Measurements from ENCODE around the gene TUBAL3. TPM values are rescaled to one million over a fixed set of nuclear protein-coding genes. Genes with fewer than 3 reads are reported as not detected.

Gene TUBAL3
- total RNA-seq, 6 experiments from 2014 or later = not detected

DNA sequence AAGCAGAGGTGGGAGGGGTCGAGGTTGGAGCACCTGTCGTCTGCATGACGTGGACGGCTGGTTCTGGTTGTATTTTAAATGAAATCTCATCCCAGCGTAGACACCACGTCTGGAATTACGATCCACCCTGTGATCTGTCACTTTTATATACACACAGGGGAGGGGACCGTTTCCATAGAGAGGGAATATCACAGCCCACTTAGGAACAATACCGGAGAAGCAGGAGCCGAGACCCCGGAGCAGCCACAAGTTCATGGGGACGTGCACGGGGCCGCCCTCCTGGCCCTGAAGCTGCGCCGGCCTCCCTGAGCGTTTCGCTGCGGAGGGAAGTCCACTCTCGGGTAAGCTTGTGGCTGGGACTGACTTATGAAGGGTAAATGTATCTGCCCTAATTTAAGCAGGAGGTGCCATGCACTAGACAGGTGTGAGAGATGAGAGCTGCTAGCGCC lies 39.7 kb downstream of the TUBAL3 start, which contains the start of gene UCN3:
Gene UCN3, plus strand, starts transcription at position 77 of the 449 bp plus-strand sequence. CDS start 8,755 bp downstream, outside the sequence.
- H3K4me3 Mint-ChIP-seq = no peak within 1 kb of the TSS
- H3K27me3 Mint-ChIP-seq (ENCODE audit: insufficient read depth) = peaks cover 41% of the 10 kb centered on the region
- H3K4me1 Mint-ChIP-seq (ENCODE audit: low read depth) = no peaks in the 10 kb centered on the region
- TF ChIP-seq, protein P1, sequence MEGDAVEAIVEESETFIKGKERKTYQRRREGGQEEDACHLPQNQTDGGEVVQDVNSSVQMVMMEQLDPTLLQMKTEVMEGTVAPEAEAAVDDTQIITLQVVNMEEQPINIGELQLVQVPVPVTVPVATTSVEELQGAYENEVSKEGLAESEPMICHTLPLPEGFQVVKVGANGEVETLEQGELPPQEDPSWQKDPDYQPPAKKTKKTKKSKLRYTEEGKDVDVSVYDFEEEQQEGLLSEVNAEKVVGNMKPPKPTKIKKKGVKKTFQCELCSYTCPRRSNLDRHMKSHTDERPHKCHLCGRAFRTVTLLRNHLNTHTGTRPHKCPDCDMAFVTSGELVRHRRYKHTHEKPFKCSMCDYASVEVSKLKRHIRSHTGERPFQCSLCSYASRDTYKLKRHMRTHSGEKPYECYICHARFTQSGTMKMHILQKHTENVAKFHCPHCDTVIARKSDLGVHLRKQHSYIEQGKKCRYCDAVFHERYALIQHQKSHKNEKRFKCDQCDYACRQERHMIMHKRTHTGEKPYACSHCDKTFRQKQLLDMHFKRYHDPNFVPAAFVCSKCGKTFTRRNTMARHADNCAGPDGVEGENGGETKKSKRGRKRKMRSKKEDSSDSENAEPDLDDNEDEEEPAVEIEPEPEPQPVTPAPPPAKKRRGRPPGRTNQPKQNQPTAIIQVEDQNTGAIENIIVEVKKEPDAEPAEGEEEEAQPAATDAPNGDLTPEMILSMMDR (IDR thresholded peaks at IDR 0.05) = no peak
- H3K9me3 Mint-ChIP-seq = no peaks in the 10 kb centered on the region
- H3K36me3 Mint-ChIP-seq (ENCODE audit: low read depth) = no peaks in the 10 kb centered on the region
- H3K27ac Mint-ChIP-seq = no peak within 1 kb of the TSS
- no peak for DNase-seq

DNA sequence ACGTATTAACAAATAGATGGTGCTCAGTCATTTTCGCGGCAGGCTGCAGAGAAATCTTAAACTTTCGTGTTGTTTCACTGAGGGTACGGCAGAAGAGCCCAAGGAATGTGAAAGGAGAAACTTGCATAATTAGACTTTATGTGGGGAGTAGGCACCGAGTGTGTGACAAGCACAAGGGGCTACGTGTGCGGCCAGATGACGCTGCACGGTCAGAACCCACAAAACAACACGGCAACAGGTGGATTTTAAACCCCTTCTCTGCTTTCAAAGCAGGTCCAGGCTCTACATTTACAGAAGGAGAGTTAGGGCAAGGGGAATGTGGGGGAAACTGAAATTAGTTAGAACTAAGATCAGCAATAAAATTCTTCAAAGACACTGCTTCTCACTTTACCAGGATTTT lies 40.3 kb downstream of the TUBAL3 start:
- H3K27ac Mint-ChIP-seq = no peak overlapping the region
- no peaks in the 10 kb centered on the region for H3K4me1 Mint-ChIP-seq (ENCODE audit: low read depth)
- no peaks in the 10 kb centered on the region for H3K9me3 Mint-ChIP-seq
- TF ChIP-seq, protein P1 (IDR thresholded peaks at IDR 0.05) = no peak
- no peak for DNase-seq
- H3K36me3 Mint-ChIP-seq (ENCODE audit: low read depth) = no peaks in the 10 kb centered on the region
- H3K27me3 Mint-ChIP-seq (ENCODE audit: insufficient read depth) = peaks cover 43% of the 10 kb centered on the region
- no peak overlapping the region for H3K4me3 Mint-ChIP-seq

DNA sequence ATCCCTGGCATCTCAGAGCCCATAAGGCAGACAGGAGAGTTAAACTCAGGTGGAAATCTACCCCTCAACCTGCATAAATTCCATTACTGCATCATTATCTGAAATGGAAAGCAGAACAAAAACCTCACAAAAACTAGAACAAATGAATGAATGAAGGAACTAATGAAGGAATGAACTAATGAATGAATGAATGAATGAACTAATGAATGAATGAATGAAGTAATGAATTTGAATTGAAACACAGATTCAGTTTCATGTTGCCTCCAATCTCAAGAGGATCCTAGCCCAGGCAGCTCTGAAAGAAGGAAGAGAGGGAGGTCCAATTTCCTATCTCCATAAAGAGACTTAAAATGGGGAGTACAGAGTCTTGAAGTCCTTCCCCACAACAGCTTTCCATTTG lies 41.8 kb downstream of the TUBAL3 start:
- Mint-ChIP-seq H3K36me3 (ENCODE audit: low read depth) (no peaks in the 10 kb centered on the region), H3K4me1 (ENCODE audit: low read depth) (no peaks in the 10 kb centered on the region), H3K27me3 (ENCODE audit: insufficient read depth) (peaks cover 45% of the 10 kb centered on the region), H3K9me3 (no peaks in the 10 kb centered on the region), H3K4me3 (no peak overlapping the region), H3K27ac (no peak overlapping the region)
- TF ChIP-seq, protein P1 (IDR thresholded peaks at IDR 0.05) = no peak
- DNase-seq = no peak

DNA sequence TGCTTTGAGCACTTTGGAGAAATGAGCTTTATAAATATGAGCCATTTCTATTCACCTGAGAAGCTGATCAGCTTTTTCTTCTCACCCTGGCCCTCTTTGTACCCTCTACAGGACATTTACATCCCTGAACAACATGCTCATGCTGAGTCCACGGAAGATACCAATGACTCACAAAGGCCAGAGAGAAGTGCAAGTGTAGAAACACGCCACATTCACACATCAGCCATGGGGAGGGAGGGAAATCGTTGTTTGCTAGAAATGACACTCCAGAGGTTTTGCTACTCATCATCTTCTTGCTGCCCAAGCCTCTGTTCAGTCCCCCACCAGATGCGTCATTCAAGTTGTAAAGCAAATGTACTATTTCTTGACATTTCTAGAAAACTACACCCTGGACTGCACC lies 42.7 kb downstream of the TUBAL3 start:
- TF ChIP-seq, protein P1 (IDR thresholded peaks at IDR 0.05) = no peak
- DNase-seq = no peak
- Mint-ChIP-seq H3K9me3 (no peaks in the 10 kb centered on the region), H3K4me1 (ENCODE audit: low read depth) (no peaks in the 10 kb centered on the region), H3K4me3 (no peak overlapping the region), H3K36me3 (ENCODE audit: low read depth) (no peaks in the 10 kb centered on the region), H3K27me3 (ENCODE audit: insufficient read depth) (peaks cover 49% of the 10 kb centered on the region), H3K27ac (no peak overlapping the region)

DNA sequence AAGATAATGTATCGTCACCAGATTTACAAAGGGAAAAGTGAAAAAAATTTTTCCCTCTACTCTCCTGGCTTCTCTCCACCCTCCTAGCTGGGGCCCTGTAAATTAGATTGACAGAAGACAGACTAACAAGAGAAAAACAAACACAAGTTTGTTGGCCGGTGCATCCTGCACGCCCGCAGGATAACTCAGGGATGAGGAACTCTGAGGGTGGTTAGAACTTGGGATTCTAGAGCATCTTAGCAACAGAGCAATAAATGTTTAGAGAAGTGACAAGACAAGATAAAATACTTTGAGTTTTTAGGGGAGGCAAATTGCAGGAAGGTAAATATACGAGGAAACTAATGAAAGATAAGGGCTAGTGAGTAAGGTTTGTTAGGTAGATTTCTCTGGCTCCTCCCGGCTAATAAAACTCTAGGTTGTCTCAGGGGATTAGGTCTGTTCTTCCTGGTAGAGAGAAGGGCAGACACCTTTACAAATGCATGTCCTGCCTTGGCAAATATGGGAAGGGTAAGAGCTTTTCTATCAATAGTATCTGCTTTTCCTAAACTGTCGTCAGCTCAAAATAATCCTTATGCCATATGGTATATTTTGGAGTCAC lies 44.2 kb downstream of the TUBAL3 start:
- H3K4me3 Mint-ChIP-seq = no peak overlapping the region
- peaks cover 10% of the 10 kb centered on the region; the same call in 1 of the 2 replicates for H3K4me1 Mint-ChIP-seq (ENCODE audit: low read depth)
- no peaks in the 10 kb centered on the region for H3K9me3 Mint-ChIP-seq
- peaks cover 39% of the 10 kb centered on the region for H3K27me3 Mint-ChIP-seq (ENCODE audit: insufficient read depth)
- no peak for DNase-seq
- H3K36me3 Mint-ChIP-seq (ENCODE audit: low read depth) = no peaks in the 10 kb centered on the region
- no peak overlapping the region for H3K27ac Mint-ChIP-seq
- TF ChIP-seq, protein P1 (IDR thresholded peaks at IDR 0.05) = no peak
